IMR-90 (cell line): ENCODE measurements around the gene NCDN. TPM values are rescaled to one million over a fixed set of nuclear protein-coding genes. Genes with fewer than 3 reads are reported as not detected.

Experiments
- ATAC-seq: fragments of 200-7000 bp; cut with Tn5 transposase; 2 replicates; pipeline ENCODE4 v1.9.1; 2020; ENCODE audit warnings: low read depth, mild to moderate bottlenecking, moderate library complexity
- BruUV-seq: library from RNA; stranded (reverse); fragments of 400-500 nt; replicated peaks from 2 replicates; lab custom pipeline; 2021; lab: Mats Ljungman, UMichigan
- CTCF ChIA-PET: fragments of 300-600 bp; formaldehyde crosslinking; extraction: SDS; loops from one replicate; lab custom pipeline; 2021; ENCODE audit warnings: antibody characterized with exemption; lab: Yijun Ruan, JAX
- POLR2A ChIA-PET: fragments of 300-600 bp; sonication (Branson Sonifier 250); formaldehyde crosslinking; loops from one replicate; lab custom pipeline; 2022; ENCODE audit warnings: antibody characterized with exemption; ENCODE audit not compliant: unreplicated experiment; lab: Charles Lee
- DNase-seq: peaks from one replicate; pipeline ENCODE4 v3.0.0; 2013
- H2AFZ ChIP-seq: replicated peaks from 2 replicates; pipeline ENCODE3; 2013; ENCODE audit warnings: low read length, mild to moderate bottlenecking; ENCODE audit not compliant: poor library complexity
- H2AK5ac ChIP-seq: 2 replicates; pipeline ENCODE4 v1.6.1; 2013; ENCODE audit warnings: low read depth, low read length, inconsistent platforms
- H2AK9ac ChIP-seq: replicated peaks from 2 replicates; pipeline ENCODE3; 2013; ENCODE audit warnings: mild to moderate bottlenecking, low read depth, low read length, moderate library complexity; ENCODE audit not compliant: poor library complexity
- H2BK120ac ChIP-seq: 2 replicates; pipeline ENCODE4 v1.6.1; 2013; ENCODE audit warnings: low read depth, low read length, inconsistent platforms
- H2BK15ac ChIP-seq: 3 replicates; pipeline ENCODE4 v1.6.1; 2013; ENCODE audit warnings: low read depth, low read length, inconsistent platforms
- H2BK20ac ChIP-seq: 2 replicates; pipeline ENCODE4 v1.6.1; 2013; ENCODE audit warnings: low read depth, mild to moderate bottlenecking, inconsistent platforms, low read length, moderate library complexity
- H2BK5ac ChIP-seq: 2 replicates; pipeline ENCODE4 v1.6.1; 2013; ENCODE audit warnings: mild to moderate bottlenecking, low read depth, low read length, inconsistent platforms; ENCODE audit not compliant: poor library complexity, severe bottlenecking
- H3K14ac ChIP-seq: replicated peaks from 2 replicates; pipeline ENCODE4 v1.6.1; 2013; ENCODE audit warnings: low read depth, low read length, inconsistent platforms
- H3K18ac ChIP-seq: 2 replicates; pipeline ENCODE4 v1.6.1; 2013; ENCODE audit warnings: low read depth, low read length, control low read depth
- H3K23ac ChIP-seq: 2 replicates; pipeline ENCODE4 v1.6.1; 2013; ENCODE audit warnings: low read depth, low read length, inconsistent platforms
- H3K27ac ChIP-seq: 2 replicates; pipeline ENCODE4 v1.5.1; 2013; ENCODE audit warnings: mild to moderate bottlenecking, control low read depth, low read length; ENCODE audit not compliant: insufficient read depth
- H3K27me3 ChIP-seq: 2 replicates; pipeline ENCODE4 v1.6.1; 2013; ENCODE audit warnings: low read length; ENCODE audit not compliant: control insufficient read depth, insufficient read depth
- H3K36me3 ChIP-seq: 2 replicates; pipeline ENCODE4 v1.6.1; 2013; ENCODE audit warnings: low read length, mixed read lengths; ENCODE audit not compliant: control insufficient read depth, insufficient read depth
- H3K4ac ChIP-seq: 2 replicates; pipeline ENCODE4 v1.6.1; 2013; ENCODE audit warnings: low read depth, low read length, inconsistent platforms
- H3K4me1 ChIP-seq: 2 replicates; pipeline ENCODE4 v1.6.1; 2013; ENCODE audit warnings: low read length, mixed read lengths; ENCODE audit not compliant: control insufficient read depth, insufficient read depth
- H3K4me2 ChIP-seq: 2 replicates; pipeline ENCODE4 v1.6.1; 2013; ENCODE audit warnings: low read depth, mild to moderate bottlenecking, control low read depth, low read length, moderate library complexity
- H3K4me3 ChIP-seq: 2 replicates; pipeline ENCODE4 v1.5.1; 2013; ENCODE audit warnings: low read depth, mild to moderate bottlenecking, control low read depth, low read length, moderate library complexity; ENCODE audit not compliant: insufficient read depth
- H3K56ac ChIP-seq: 2 replicates; pipeline ENCODE4 v1.6.1; 2013; ENCODE audit warnings: low read length, inconsistent platforms; ENCODE audit not compliant: insufficient read depth; ENCODE audit errors: extremely low read depth
- H3K79me1 ChIP-seq, 2 experiments: 2 replicates each; pipeline ENCODE4 v1.6.1; 2013; ENCODE audit warnings: low read length in 2 of 2, inconsistent platforms in 1 of 2, low read depth in 1 of 2
- H3K9ac ChIP-seq: 2 replicates; pipeline ENCODE4 v1.6.1; 2013; ENCODE audit warnings: low read depth, low read length, control low read depth
- H3K9me1 ChIP-seq: 2 replicates; pipeline ENCODE4 v1.6.1; 2013; ENCODE audit warnings: low read length, inconsistent platforms; ENCODE audit not compliant: insufficient read depth
- H3K9me3 ChIP-seq: 2 replicates; pipeline ENCODE4 v1.6.1; 2013; ENCODE audit warnings: low read length; ENCODE audit not compliant: control insufficient read depth, insufficient read depth
- H4K20me1 ChIP-seq: 2 replicates; pipeline ENCODE4 v1.6.1; 2013; ENCODE audit warnings: low read length, inconsistent platforms; ENCODE audit not compliant: insufficient read depth
- H4K5ac ChIP-seq: 2 replicates; pipeline ENCODE4 v1.6.1; 2013; ENCODE audit warnings: mild to moderate bottlenecking, low read depth, low read length, control low read depth
- H4K8ac ChIP-seq, 2 experiments: 2 replicates each; pipeline ENCODE4 v1.6.1; 2013; ENCODE audit warnings: low read depth in 2 of 2, low read length in 2 of 2, control low read depth in 1 of 2, inconsistent platforms in 1 of 2
- H4K91ac ChIP-seq: 2 replicates; pipeline ENCODE4 v1.6.1; 2013; ENCODE audit warnings: low read depth, low read length, inconsistent platforms; ENCODE audit not compliant: insufficient read depth
- BHLHE40 ChIP-seq: fragments of 150-350 bp; IDR thresholded peaks from 2 replicates; pipeline ENCODE4 v1.6.1; 2016; ENCODE audit warnings: mild to moderate bottlenecking, low read depth, low read length
- CEBPB ChIP-seq: IDR thresholded peaks from 2 replicates; pipeline ENCODE4 v1.6.1; 2012; ENCODE audit warnings: low read depth, low read length, improper control_type of control experiment
- CHD1 ChIP-seq: IDR thresholded peaks from 2 replicates; pipeline ENCODE4 v1.6.1; 2012; ENCODE audit warnings: low read depth, low read length, improper control_type of control experiment
- FOS ChIP-seq: fragments of 150-350 bp; IDR thresholded peaks from 2 replicates; pipeline ENCODE4 v1.6.1; 2016; ENCODE audit warnings: low read depth, low read length
- MAFK ChIP-seq: IDR thresholded peaks from 2 replicates; pipeline ENCODE4 v1.6.1; 2012; ENCODE audit warnings: low read depth, low read length, improper control_type of control experiment
- MAZ ChIP-seq: IDR thresholded peaks from 2 replicates; pipeline ENCODE4 v1.6.1; 2012; ENCODE audit warnings: low read depth, mild to moderate bottlenecking, low read length, improper control_type of control experiment, moderate library complexity, borderline replicate concordance
- MXI1 ChIP-seq: IDR thresholded peaks from 2 replicates; pipeline ENCODE4 v1.6.1; 2012; ENCODE audit warnings: low read depth, mild to moderate bottlenecking, low read length, moderate library complexity, borderline replicate concordance
- POLR2A ChIP-seq: IDR thresholded peaks from 2 replicates; pipeline ENCODE4 v1.6.1; 2012; ENCODE audit warnings: mild to moderate bottlenecking, low read depth, low read length
- RCOR1 ChIP-seq: IDR thresholded peaks from 2 replicates; pipeline ENCODE4 v1.6.1; 2012; ENCODE audit warnings: mild to moderate bottlenecking, low read length, improper control_type of control experiment; ENCODE audit not compliant: insufficient replicate concordance
- RFX5 ChIP-seq: IDR thresholded peaks from 2 replicates; pipeline ENCODE4 v1.8.0; 2012; ENCODE audit warnings: low read depth, mild to moderate bottlenecking, low read length, moderate library complexity
- SMC3 ChIP-seq: fragments of 150-350 bp; IDR thresholded peaks from 2 replicates; pipeline ENCODE4 v1.6.1; 2016; ENCODE audit warnings: low read depth, mild to moderate bottlenecking, antibody characterized with exemption, low read length, moderate library complexity
- WGBS, 2 experiments: methylation state at CpG; one replicate each; pipeline versions ENCODE4 v1.1.5 to v1.1.7; 2013; ENCODE audit warnings: missing lambda C conversion rate in 2 of 2; ENCODE audit not compliant: insufficient read length in 1 of 2; ENCODE audit errors: extremely low coverage in 2 of 2; 5-methylcytosine and 5-hydroxymethylcytosine counted together
- dilution Hi-C: fragments of 300-500 bp; cut with HindIII; formaldehyde crosslinking; loops from one replicate; pipeline ENCODE4 v1.14.3; 2018; ENCODE audit warnings: low sequenced_read_pairs; ENCODE audit not compliant: unreplicated experiment
- in situ Hi-C: fragments of 300-500 bp; cut with MboI; formaldehyde crosslinking; loops from 3 replicates; pipeline ENCODE4 v1.14.3; 2019; ENCODE audit warnings: low sequenced_read_pairs, inconsistent platforms, mixed read lengths
- intact Hi-C: fragments of 100-400 bp; cut with micrococcal nuclease; formaldehyde crosslinking; loops from 2 replicates; pipeline ENCODE4 v1.10.0; 2022
- polyA plus RNA-seq, 3 experiments: library from polyadenylated mRNA; depleted of rRNA; stranded (reverse); fragments of >200 nt; gene quantifications; 2 replicates each; pipeline ENCODE4 v1.2.3, GENCODE V29; 2012; ENCODE audit warnings: low replicate concordance in 1 of 3
- total RNA-seq: library from RNA; depleted of rRNA; stranded (reverse); fragments of >200 nt; gene quantifications from 2 replicates; pipeline ENCODE4 v1.2.3, GENCODE V29; 2012
- TF ChIP-seq, protein P1 (sequence below): fragments of 150-350 bp; IDR thresholded peaks from 2 replicates; pipeline ENCODE4 v1.6.1; 2016; ENCODE audit warnings: low read depth, mild to moderate bottlenecking, low read length, moderate library complexity, borderline replicate concordance
- TF ChIP-seq, protein P2 (sequence below): fragments of 150-350 bp; IDR thresholded peaks from 2 replicates; pipeline ENCODE4 v1.6.1; 2017; ENCODE audit warnings: mild to moderate bottlenecking, antibody characterized with exemption, low read length, low read depth

Gene NCDN
- total and polyA plus RNA-seq, 2 of the 4 experiments (the other 2 are of a cell fraction) = 10.0 to 38.8 TPM

DNA sequence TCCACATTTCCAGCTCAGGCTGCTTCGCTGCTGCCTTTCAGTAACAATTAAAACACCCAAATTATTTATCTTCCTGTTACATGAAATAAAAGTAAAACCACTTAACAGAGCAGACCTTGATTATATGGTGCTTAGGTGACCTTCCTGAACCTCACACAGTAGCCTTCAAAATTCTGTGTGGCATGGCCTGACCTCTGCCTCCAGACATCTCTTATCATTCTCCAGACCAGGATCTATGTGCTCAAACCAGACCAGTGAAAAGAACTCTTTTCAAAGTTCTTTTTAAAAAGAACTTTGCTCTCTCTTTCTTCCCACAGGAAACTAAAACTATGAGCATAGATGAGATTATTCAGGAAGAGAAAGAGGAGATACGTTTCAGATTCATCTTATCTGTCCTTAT, 38.2 kb upstream of the NCDN start:
- Histone ChIP-seq H3K9me1 (peaks cover 2% of the 10 kb centered on the region; the same call in 1 of the 2 replicates), H3K4ac (no peak overlapping the region), H2AK5ac (no peak overlapping the region), H3K14ac (no peak overlapping the region), H4K91ac (no peak overlapping the region), H4K5ac (no peak overlapping the region), H2BK5ac (no peak overlapping the region), H2BK120ac (no peak overlapping the region), H3K4me2 (no peak overlapping the region), H3K9me3 (peaks cover 2% of the 10 kb centered on the region; the same call in 1 of the 2 replicates), H4K8ac (no peak overlapping the region), H3K18ac (no peak overlapping the region), H3K9ac (no peak overlapping the region), H2AFZ (no peak overlapping the region), H3K4me3 (no peak overlapping the region), H3K23ac (no peak overlapping the region), H3K79me1 (peaks cover 12 to 28% of the 10 kb centered on the region in 2 experiments; a peak in 3 of 4 replicates), H2AK9ac (no peak overlapping the region), H3K27me3 (no peaks in the 10 kb centered on the region), H3K4me1 (no peaks in the 10 kb centered on the region), H4K20me1 (no peaks in the 10 kb centered on the region), H3K36me3 (no peaks in the 10 kb centered on the region), H3K56ac (no peak overlapping the region), H2BK15ac (no peak overlapping the region), H2BK20ac (no peak overlapping the region), H3K27ac (no peak overlapping the region)
- intact Hi-C loops = no loop called here
- WGBS, 2 experiments = no CpG with 5 or more reads among the region's 2 CpGs
- ChIA-PET POLR2A (no interaction called here), CTCF (interaction anchor here (0.6 kb wide), 1 partner anchor 9 kb away, joined by 3 read pairs; no protein-coding TSS in a partner anchor)
- in situ Hi-C loops = no loop called here
- BruUV-seq = no TSS peak
- TF ChIP-seq MXI1 (no peak), FOS (no peak), SMC3 (no peak), BHLHE40 (no peak), CHD1 (no peak), CEBPB (no peak), MAZ (no peak), POLR2A (no peak), MAFK (no peak), RCOR1 (no peak), RFX5 (no peak)
- TF ChIP-seq, protein P1, sequence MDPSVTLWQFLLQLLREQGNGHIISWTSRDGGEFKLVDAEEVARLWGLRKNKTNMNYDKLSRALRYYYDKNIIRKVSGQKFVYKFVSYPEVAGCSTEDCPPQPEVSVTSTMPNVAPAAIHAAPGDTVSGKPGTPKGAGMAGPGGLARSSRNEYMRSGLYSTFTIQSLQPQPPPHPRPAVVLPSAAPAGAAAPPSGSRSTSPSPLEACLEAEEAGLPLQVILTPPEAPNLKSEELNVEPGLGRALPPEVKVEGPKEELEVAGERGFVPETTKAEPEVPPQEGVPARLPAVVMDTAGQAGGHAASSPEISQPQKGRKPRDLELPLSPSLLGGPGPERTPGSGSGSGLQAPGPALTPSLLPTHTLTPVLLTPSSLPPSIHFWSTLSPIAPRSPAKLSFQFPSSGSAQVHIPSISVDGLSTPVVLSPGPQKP = no peak
- TF ChIP-seq, protein P2, sequence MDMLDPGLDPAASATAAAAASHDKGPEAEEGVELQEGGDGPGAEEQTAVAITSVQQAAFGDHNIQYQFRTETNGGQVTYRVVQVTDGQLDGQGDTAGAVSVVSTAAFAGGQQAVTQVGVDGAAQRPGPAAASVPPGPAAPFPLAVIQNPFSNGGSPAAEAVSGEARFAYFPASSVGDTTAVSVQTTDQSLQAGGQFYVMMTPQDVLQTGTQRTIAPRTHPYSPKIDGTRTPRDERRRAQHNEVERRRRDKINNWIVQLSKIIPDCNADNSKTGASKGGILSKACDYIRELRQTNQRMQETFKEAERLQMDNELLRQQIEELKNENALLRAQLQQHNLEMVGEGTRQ = no peak
- DNase-seq (no peak), ATAC-seq (no peak)
- dilution Hi-C loops = no loop called here
